Thyroid gland (tissue), 4 donors: ENCODE measurements around the gene TCIRG1.

ENCODE experiments used
- POLR2A ChIP-seq, 2 donors: fragments of 450-650 bp; IDR thresholded peaks; one replicate each; pipeline ENCODE4 v1.6.1; 2017; ENCODE audit warnings: antibody characterized with exemption in 2 of 2, mild to moderate bottlenecking in 2 of 2, moderate library complexity in 1 of 2
- TF ChIP-seq, protein P1 (sequence below), 6 experiments: fragments of 200-600 bp in 3 of 6; fragments of 450-650 bp in 3 of 6; sonication (generic) in 3 of 6; IDR thresholded peaks; one replicate each; pipeline ENCODE4 v1.5.1; 2016 to 2019; ENCODE audit warnings: antibody characterized with exemption in 6 of 6, mild to moderate bottlenecking in 2 of 6, inconsistent platforms in 1 of 6, moderate library complexity in 1 of 6

DNA sequence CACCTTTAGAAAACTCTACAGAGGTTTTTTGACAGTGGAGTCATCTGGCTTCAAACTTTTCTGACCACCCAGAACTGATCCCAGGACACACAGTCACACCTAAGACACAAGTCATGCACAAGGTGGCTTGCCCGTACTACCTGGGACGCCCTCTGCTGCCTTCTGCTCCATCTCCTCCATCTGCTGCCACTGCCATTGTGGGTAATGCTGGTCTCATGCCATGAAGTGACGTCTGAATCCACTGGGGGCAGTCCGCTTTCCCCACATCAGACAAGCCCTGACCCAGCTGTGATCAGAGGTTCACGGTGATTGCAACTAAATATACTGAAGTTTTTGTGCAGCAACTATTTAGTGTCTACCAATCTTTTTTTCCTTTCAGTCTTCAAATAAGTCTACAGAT is 13.8 kb upstream of the TCIRG1 start:
- TF ChIP-seq, protein P1, sequence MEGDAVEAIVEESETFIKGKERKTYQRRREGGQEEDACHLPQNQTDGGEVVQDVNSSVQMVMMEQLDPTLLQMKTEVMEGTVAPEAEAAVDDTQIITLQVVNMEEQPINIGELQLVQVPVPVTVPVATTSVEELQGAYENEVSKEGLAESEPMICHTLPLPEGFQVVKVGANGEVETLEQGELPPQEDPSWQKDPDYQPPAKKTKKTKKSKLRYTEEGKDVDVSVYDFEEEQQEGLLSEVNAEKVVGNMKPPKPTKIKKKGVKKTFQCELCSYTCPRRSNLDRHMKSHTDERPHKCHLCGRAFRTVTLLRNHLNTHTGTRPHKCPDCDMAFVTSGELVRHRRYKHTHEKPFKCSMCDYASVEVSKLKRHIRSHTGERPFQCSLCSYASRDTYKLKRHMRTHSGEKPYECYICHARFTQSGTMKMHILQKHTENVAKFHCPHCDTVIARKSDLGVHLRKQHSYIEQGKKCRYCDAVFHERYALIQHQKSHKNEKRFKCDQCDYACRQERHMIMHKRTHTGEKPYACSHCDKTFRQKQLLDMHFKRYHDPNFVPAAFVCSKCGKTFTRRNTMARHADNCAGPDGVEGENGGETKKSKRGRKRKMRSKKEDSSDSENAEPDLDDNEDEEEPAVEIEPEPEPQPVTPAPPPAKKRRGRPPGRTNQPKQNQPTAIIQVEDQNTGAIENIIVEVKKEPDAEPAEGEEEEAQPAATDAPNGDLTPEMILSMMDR (IDR thresholded peaks at IDR 0.05) = no peak
- TF ChIP-seq POLR2A (IDR thresholded peaks at IDR 0.05) = no peak
